Activated T-helper 2 cell treated with anti-CD3 and anti-CD28 coated beads, Interferon-gamma antibody, Interleukin-2, Interleukin-4, amounts not matched to agents 10 μg/mL and 5 μg/mL and 100 μg/mL, durations not matched to agents 14 hours and 24 hours and 36 hours (primary cell): Measurements from ENCODE around the gene KRTAP9-6. TPM values are rescaled to one million over a fixed set of nuclear protein-coding genes. Genes with fewer than 3 reads are reported as not detected.
"Not testable (repeated sequence)": the region's sequence is repeated elsewhere in the genome, so short reads cannot be mapped to it uniquely, and the experiment has no call there.

Experiments used
- DNase-seq: peaks from one replicate; pipeline ENCODE4 v3.0.0; 2021; ENCODE audit warnings: low spot score
- H3K27ac Mint-ChIP-seq: one replicate; pipeline ENCODE4 v1.8.0; 2021; ENCODE audit warnings: mixed read lengths
- H3K27me3 Mint-ChIP-seq: one replicate; pipeline ENCODE4 v1.8.0; 2021; ENCODE audit warnings: low read depth, mixed read lengths
- H3K36me3 Mint-ChIP-seq: one replicate; pipeline ENCODE4 v1.8.0; 2021; ENCODE audit warnings: low read depth, mixed read lengths
- H3K4me1 Mint-ChIP-seq: one replicate; pipeline ENCODE4 v1.8.0; 2021; ENCODE audit warnings: low read depth, mixed read lengths
- H3K4me3 Mint-ChIP-seq: one replicate; pipeline ENCODE4 v1.8.0; 2021; ENCODE audit warnings: low read depth, mild to moderate bottlenecking, moderate library complexity, mixed read lengths
- H3K9me3 Mint-ChIP-seq: one replicate; pipeline ENCODE4 v1.8.0; 2021; ENCODE audit warnings: mixed read lengths
- intact Hi-C: fragments of 100-400 bp; cut with micrococcal nuclease; formaldehyde crosslinking; loops from one replicate; pipeline ENCODE4 v1.15.1; 2023
- total RNA-seq: library from RNA; stranded (reverse); gene quantifications from 2 replicates; pipeline ENCODE4 v1.2.3, GENCODE V29; 2022

The KRTAP9-6 gene
- total RNA-seq, result not detected in 2 replicates

GRCh38 chr17:41265078-41265477 lies at the start of gene KRTAP9-6:
KRTAP9-6 (plus strand) TSS chr17:41265378; CDS start chr17:41265378, 0 bp downstream.
- Mint-ChIP-seq H3K4me1 (no peaks in the 10 kb centered on the region), H3K27ac (no peak within 1 kb of the TSS), H3K9me3 (no peaks in the 10 kb centered on the region), H3K4me3 (no peak within 1 kb of the TSS), H3K27me3 (peaks cover 21% of the 10 kb centered on the region), H3K36me3 (no peaks in the 10 kb centered on the region)
- intact Hi-C loops, result no loop called here
- DNase-seq, result no peak

- intact Hi-C loops, result no loop called here
- H3K4me1 Mint-ChIP-seq, result no peaks in the 10 kb centered on the region
- peaks cover 2% of the 10 kb centered on the region for H3K27me3 Mint-ChIP-seq
- no peak for DNase-seq
- no peak overlapping the region for H3K4me3 Mint-ChIP-seq
- H3K27ac Mint-ChIP-seq, result no peak overlapping the region
- H3K36me3 Mint-ChIP-seq, result no peaks in the 10 kb centered on the region
- no peaks in the 10 kb centered on the region for H3K9me3 Mint-ChIP-seq
Observed at GRCh38 chr17:41215681-41216080, 49.5 kb upstream of the KRTAP9-6 start.

GRCh38 chr17:41223821-41224220 lies 41.4 kb upstream of the KRTAP9-6 start:
- H3K9me3 Mint-ChIP-seq, result no peaks in the 10 kb centered on the region
- intact Hi-C loops, result no loop called here
- DNase-seq, result no peak
- H3K36me3 Mint-ChIP-seq, result no peaks in the 10 kb centered on the region
- H3K4me3 Mint-ChIP-seq, result no peak overlapping the region
- peaks cover 8% of the 10 kb centered on the region for H3K27me3 Mint-ChIP-seq
- H3K4me1 Mint-ChIP-seq, result no peaks in the 10 kb centered on the region
- no peak overlapping the region for H3K27ac Mint-ChIP-seq

GRCh38 chr17:41226051-41226450 lies 39.1 kb upstream of the KRTAP9-6 start:
- Mint-ChIP-seq H3K4me1 (no peaks in the 10 kb centered on the region), H3K9me3 (no peaks in the 10 kb centered on the region), H3K27ac (no peak overlapping the region), H3K36me3 (no peaks in the 10 kb centered on the region), H3K27me3 (peaks cover 11% of the 10 kb centered on the region), H3K4me3 (no peak overlapping the region)
- intact Hi-C loops, result no loop called here
- no peak for DNase-seq

GRCh38 chr17:41226598-41227095 lies 38.5 kb upstream of the KRTAP9-6 start, which contains the start of gene KRTAP9-2:
KRTAP9-2 (plus strand) TSS chr17:41226648; CDS start chr17:41226655, 7 bp downstream.
- H3K36me3 Mint-ChIP-seq, DNase-seq, H3K27me3 Mint-ChIP-seq, H3K9me3 Mint-ChIP-seq, H3K4me3 Mint-ChIP-seq, H3K4me1 Mint-ChIP-seq, H3K27ac Mint-ChIP-seq, intact Hi-C loops: not testable (repeated sequence)

- Mint-ChIP-seq H3K36me3 (no peaks in the 10 kb centered on the region), H3K9me3 (no peaks in the 10 kb centered on the region), H3K27me3 (peaks cover 22% of the 10 kb centered on the region), H3K4me3 (no peak overlapping the region), H3K27ac (no peak overlapping the region), H3K4me1 (no peaks in the 10 kb centered on the region)
- intact Hi-C loops, result no loop called here
- no peak for DNase-seq
Observed at GRCh38 chr17:41230094-41230493, 35.1 kb upstream of the KRTAP9-6 start.

- peaks cover 26% of the 10 kb centered on the region for H3K27me3 Mint-ChIP-seq
- no peaks in the 10 kb centered on the region for H3K4me1 Mint-ChIP-seq
- no peak for DNase-seq
- H3K4me3 Mint-ChIP-seq, result no peak overlapping the region
- no peaks in the 10 kb centered on the region for H3K36me3 Mint-ChIP-seq
- no peak overlapping the region for H3K27ac Mint-ChIP-seq
- H3K9me3 Mint-ChIP-seq, result no peaks in the 10 kb centered on the region
- intact Hi-C loops, result no loop called here
Observed at GRCh38 chr17:41231731-41232130, 33.4 kb upstream of the KRTAP9-6 start.

- H3K36me3 Mint-ChIP-seq, DNase-seq, intact Hi-C loops, H3K4me1 Mint-ChIP-seq, H3K4me3 Mint-ChIP-seq, H3K9me3 Mint-ChIP-seq, H3K27ac Mint-ChIP-seq: not testable (repeated sequence)
- H3K27me3 Mint-ChIP-seq, result peaks cover 26% of the 10 kb centered on the region
Observed at GRCh38 chr17:41232399-41233105, 32.6 kb upstream of the KRTAP9-6 start, which contains the start of gene KRTAP9-3. KRTAP9-3 (plus strand) TSS chr17:41232449; CDS start chr17:41232502, 53 bp downstream.

GRCh38 chr17:41237116-41237515 lies 28.1 kb upstream of the KRTAP9-6 start:
- intact Hi-C loops, H3K4me3 Mint-ChIP-seq, H3K9me3 Mint-ChIP-seq, H3K4me1 Mint-ChIP-seq, H3K36me3 Mint-ChIP-seq, DNase-seq, H3K27ac Mint-ChIP-seq: not testable (repeated sequence)
- H3K27me3 Mint-ChIP-seq, result peaks cover 17% of the 10 kb centered on the region

- peaks cover 18% of the 10 kb centered on the region for H3K27me3 Mint-ChIP-seq
- H3K4me1 Mint-ChIP-seq, DNase-seq, H3K27ac Mint-ChIP-seq, intact Hi-C loops, H3K36me3 Mint-ChIP-seq, H3K4me3 Mint-ChIP-seq, H3K9me3 Mint-ChIP-seq: not testable (repeated sequence)
Observed at GRCh38 chr17:41237949-41238437, 27.2 kb upstream of the KRTAP9-6 start, which contains the start of gene KRTAP9-8. KRTAP9-8 (plus strand) TSS chr17:41237999; CDS start chr17:41238052, 53 bp downstream.

GRCh38 chr17:41246995-41247787 lies 18.0 kb upstream of the KRTAP9-6 start:
- DNase-seq, H3K27ac Mint-ChIP-seq, H3K4me1 Mint-ChIP-seq, H3K9me3 Mint-ChIP-seq, H3K4me3 Mint-ChIP-seq, intact Hi-C loops, H3K36me3 Mint-ChIP-seq: not testable (repeated sequence)
- H3K27me3 Mint-ChIP-seq, result peaks cover 15% of the 10 kb centered on the region

- H3K4me1 Mint-ChIP-seq, intact Hi-C loops, DNase-seq: not testable (repeated sequence)
Observed at GRCh38 chr17:41249637-41250240, 15.4 kb upstream of the KRTAP9-6 start, which contains the start of gene KRTAP9-4. KRTAP9-4 (plus strand) TSS chr17:41249687; CDS start chr17:41249721, 34 bp downstream.

More at GRCh38 chr17:41249637-41250240, 15.4 kb upstream of the KRTAP9-6 start, which contains the start of gene KRTAP9-4:
- not testable (repeated sequence) for H3K27ac Mint-ChIP-seq, H3K4me3 Mint-ChIP-seq, H3K36me3 Mint-ChIP-seq, H3K9me3 Mint-ChIP-seq
- H3K27me3 Mint-ChIP-seq, result peaks cover 18% of the 10 kb centered on the region
